ENCODE results near the gene PGM2L1. TPM values are rescaled to one million over a fixed set of nuclear protein-coding genes. Genes with fewer than 3 reads are reported as not detected.
A peak's percentile ranks its signal among the peaks of the same experiment; 100 is the strongest.
"Not testable (repeated sequence)": the region's sequence is repeated elsewhere in the genome, so short reads cannot be mapped to it uniquely, and the experiment has no call there.

PGM2L1 gene
- total RNA-seq, 1 experiment from 2014 or later = 13.4 TPM

GRCh38 chr11:74417379-74417804, 19.2 kb upstream of the PGM2L1 start:
- H3K4me3 ChIP-seq (ENCODE audit: insufficient read depth, low read depth, low read length) = no peak overlapping the region
- H3K27me3 ChIP-seq (ENCODE audit: control insufficient read depth, insufficient read depth, low read length) = no peaks in the 10 kb centered on the region
- no peaks in the 10 kb centered on the region for H3K36me3 ChIP-seq (replicated peaks; ENCODE audit: control insufficient read depth, insufficient read depth, low read length)
- DNase-seq = no peak

- not testable (repeated sequence) for DNase-seq; H3K36me3 ChIP-seq (replicated peaks; ENCODE audit: control insufficient read depth, insufficient read depth, low read length); H3K4me3 ChIP-seq (ENCODE audit: insufficient read depth, low read depth, low read length); H3K27me3 ChIP-seq (ENCODE audit: control insufficient read depth, insufficient read depth, low read length)
Measured at GRCh38 chr11:74416974-74417373, 18.7 kb upstream of the PGM2L1 start.

- no peak for DNase-seq
- Histone ChIP-seq H3K4me3 (ENCODE audit: insufficient read depth, low read depth, low read length) (no peak overlapping the region), H3K27me3 (ENCODE audit: control insufficient read depth, insufficient read depth, low read length) (no peaks in the 10 kb centered on the region), H3K36me3 (replicated peaks; ENCODE audit: control insufficient read depth, insufficient read depth, low read length) (no peaks in the 10 kb centered on the region)
Measured at GRCh38 chr11:74412733-74413359, 14.6 kb upstream of the PGM2L1 start.

- no peaks in the 10 kb centered on the region for H3K36me3 ChIP-seq (replicated peaks; ENCODE audit: control insufficient read depth, insufficient read depth, low read length)
- H3K27me3 ChIP-seq (ENCODE audit: control insufficient read depth, insufficient read depth, low read length) = no peaks in the 10 kb centered on the region
- DNase-seq = no peak
- no peak overlapping the region for H3K4me3 ChIP-seq (ENCODE audit: insufficient read depth, low read depth, low read length)
Measured at GRCh38 chr11:74412321-74412720, 14.1 kb upstream of the PGM2L1 start.

- Histone ChIP-seq H3K4me3 (ENCODE audit: insufficient read depth, low read depth, low read length) (no peak overlapping the region), H3K27me3 (ENCODE audit: control insufficient read depth, insufficient read depth, low read length) (no peaks in the 10 kb centered on the region), H3K36me3 (replicated peaks; ENCODE audit: control insufficient read depth, insufficient read depth, low read length) (no peaks in the 10 kb centered on the region)
- DNase-seq = no peak
Measured at GRCh38 chr11:74409633-74410032, 11.4 kb upstream of the PGM2L1 start.

- no peak for DNase-seq
- Histone ChIP-seq H3K27me3 (ENCODE audit: control insufficient read depth, insufficient read depth, low read length) (no peaks in the 10 kb centered on the region), H3K36me3 (replicated peaks; ENCODE audit: control insufficient read depth, insufficient read depth, low read length) (no peaks in the 10 kb centered on the region), H3K4me3 (ENCODE audit: insufficient read depth, low read depth, low read length) (no peak overlapping the region)
Measured at GRCh38 chr11:74403607-74404321, 5.5 kb upstream of the PGM2L1 start.

GRCh38 chr11:74400606-74401005, 2.4 kb upstream of the PGM2L1 start:
- Histone ChIP-seq H3K36me3 (replicated peaks; ENCODE audit: control insufficient read depth, insufficient read depth, low read length) (no peaks in the 10 kb centered on the region; the same call in 1 of the 2 replicates), H3K4me3 (ENCODE audit: insufficient read depth, low read depth, low read length) (no peak overlapping the region), H3K27me3 (ENCODE audit: control insufficient read depth, insufficient read depth, low read length) (no peaks in the 10 kb centered on the region)
- DNase-seq = no peak

- peak overlapping the region; percentile 96 for H3K4me3 ChIP-seq (ENCODE audit: insufficient read depth, low read depth, low read length)
- H3K36me3 ChIP-seq (replicated peaks; ENCODE audit: control insufficient read depth, insufficient read depth, low read length) = no peaks in the 10 kb centered on the region; the same call in 1 of the 2 replicates
- peak; percentile 59 for DNase-seq
- H3K27me3 ChIP-seq (ENCODE audit: control insufficient read depth, insufficient read depth, low read length) = no peaks in the 10 kb centered on the region
Measured at GRCh38 chr11:74397501-74398243, 561 bp downstream of the PGM2L1 start.

GRCh38 chr11:74392256-74392655, 6.0 kb downstream of the PGM2L1 start:
- DNase-seq = no peak
- no peak overlapping the region for H3K4me3 ChIP-seq (ENCODE audit: insufficient read depth, low read depth, low read length)
- H3K27me3 ChIP-seq (ENCODE audit: control insufficient read depth, insufficient read depth, low read length) = no peaks in the 10 kb centered on the region
- H3K36me3 ChIP-seq (replicated peaks; ENCODE audit: control insufficient read depth, insufficient read depth, low read length) = no peaks in the 10 kb centered on the region; the same call in 1 of the 2 replicates

- no peak overlapping the region for H3K4me3 ChIP-seq (ENCODE audit: insufficient read depth, low read depth, low read length)
- H3K27me3 ChIP-seq (ENCODE audit: control insufficient read depth, insufficient read depth, low read length) = no peaks in the 10 kb centered on the region
- no peaks in the 10 kb centered on the region; the same call in 1 of the 2 replicates for H3K36me3 ChIP-seq (replicated peaks; ENCODE audit: control insufficient read depth, insufficient read depth, low read length)
- DNase-seq = no peak
Measured at GRCh38 chr11:74391193-74391592, 7.0 kb downstream of the PGM2L1 start.

GRCh38 chr11:74390697-74391096, 7.5 kb downstream of the PGM2L1 start:
- Histone ChIP-seq H3K4me3 (ENCODE audit: insufficient read depth, low read depth, low read length) (no peak overlapping the region), H3K27me3 (ENCODE audit: control insufficient read depth, insufficient read depth, low read length) (no peaks in the 10 kb centered on the region), H3K36me3 (replicated peaks; ENCODE audit: control insufficient read depth, insufficient read depth, low read length) (no peaks in the 10 kb centered on the region)
- DNase-seq = no peak

GRCh38 chr11:74388678-74389327, 9.4 kb downstream of the PGM2L1 start:
- Histone ChIP-seq H3K27me3 (ENCODE audit: control insufficient read depth, insufficient read depth, low read length) (no peaks in the 10 kb centered on the region), H3K4me3 (ENCODE audit: insufficient read depth, low read depth, low read length) (no peak overlapping the region), H3K36me3 (replicated peaks; ENCODE audit: control insufficient read depth, insufficient read depth, low read length) (no peaks in the 10 kb centered on the region)
- peak; percentile 43 for DNase-seq

GRCh38 chr11:74384641-74385040, 13.6 kb downstream of the PGM2L1 start:
- Histone ChIP-seq H3K27me3 (ENCODE audit: control insufficient read depth, insufficient read depth, low read length) (no peaks in the 10 kb centered on the region), H3K4me3 (ENCODE audit: insufficient read depth, low read depth, low read length) (no peak overlapping the region), H3K36me3 (replicated peaks; ENCODE audit: control insufficient read depth, insufficient read depth, low read length) (no peaks in the 10 kb centered on the region; the same call in 1 of the 2 replicates)
- DNase-seq = no peak

GRCh38 chr11:74380746-74381439, 17.3 kb downstream of the PGM2L1 start:
- no peaks in the 10 kb centered on the region; the same call in 1 of the 2 replicates for H3K36me3 ChIP-seq (replicated peaks; ENCODE audit: control insufficient read depth, insufficient read depth, low read length)
- no peak overlapping the region for H3K4me3 ChIP-seq (ENCODE audit: insufficient read depth, low read depth, low read length)
- DNase-seq = no peak
- no peaks in the 10 kb centered on the region for H3K27me3 ChIP-seq (ENCODE audit: control insufficient read depth, insufficient read depth, low read length)

Measured in H7 (cell line).